Esophagus squamous epithelium (tissue), 4 donors: ENCODE measurements around the gene HERC3.

Experiments used
- CTCF ChIP-seq, 6 experiments: fragments of 450-650 bp in 4 of 6; fragments of 200-600 bp in 2 of 6; sonication (generic) in 2 of 6; IDR thresholded peaks; one replicate each; pipeline ENCODE4 v1.5.1; 2016 to 2019; ENCODE audit warnings: antibody characterized with exemption in 6 of 6, mild to moderate bottlenecking in 4 of 6, moderate library complexity in 4 of 6
- POLR2A ChIP-seq, 4 donors: fragments of 450-650 bp; IDR thresholded peaks; one replicate each; pipeline ENCODE4 v1.6.1; 2017; ENCODE audit warnings: antibody characterized with exemption in 4 of 4, mild to moderate bottlenecking in 4 of 4, moderate library complexity in 3 of 4

- TF ChIP-seq CTCF (IDR thresholded peaks at IDR 0.05) (no peak), POLR2A (IDR thresholded peaks at IDR 0.05) (no peak)
Observed at GRCh38 chr4:88674565-88674964, 82.3 kb downstream of the HERC3 start.
